ENCODE measurements around the gene BCR.

The BCR gene

GRCh38 chr22:23215294-23216241 is 35.3 kb downstream of the BCR start:
- DNase-seq (ENCODE audit: low spot score): no peak

GRCh38 chr22:23216461-23217170 is 36.3 kb downstream of the BCR start:
- no peak for DNase-seq (ENCODE audit: low spot score)
- FAIRE-seq: no peak

More at GRCh38 chr22:23215294-23216241, 35.3 kb downstream of the BCR start:
- FAIRE-seq: no peak

GRCh38 chr22:23217171-23218052 is 37.1 kb downstream of the BCR start:
- DNase-seq (ENCODE audit: low spot score) (no peak), FAIRE-seq (no peak)

GRCh38 chr22:23218053-23218866 is 38.0 kb downstream of the BCR start:
- DNase-seq (ENCODE audit: low spot score) (no peak), FAIRE-seq (no peak)

- DNase-seq (ENCODE audit: low spot score): no peak
- FAIRE-seq: no peak
These were observed 38.5 kb downstream of the BCR start for GRCh38 chr22:23218867-23219251.

GRCh38 chr22:23219317-23219716 is 39.0 kb downstream of the BCR start:
- DNase-seq (ENCODE audit: low spot score) (no peak), FAIRE-seq (no peak)

GRCh38 chr22:23219822-23220484 is 39.6 kb downstream of the BCR start:
- FAIRE-seq: peak; percentile 16
- DNase-seq (ENCODE audit: low spot score): peak; percentile 69

GRCh38 chr22:23220485-23221350 is 40.4 kb downstream of the BCR start:
- DNase-seq (ENCODE audit: low spot score) (no peak), FAIRE-seq (no peak)

- no peak for DNase-seq (ENCODE audit: low spot score)
- no peak for FAIRE-seq
These were observed 41.1 kb downstream of the BCR start for GRCh38 chr22:23221351-23221804.

GRCh38 chr22:23222033-23222792 is 41.9 kb downstream of the BCR start:
- DNase-seq (ENCODE audit: low spot score) (no peak), FAIRE-seq (no peak)

- DNase-seq (ENCODE audit: low spot score) (no peak), FAIRE-seq (no peak)
These were observed 42.7 kb downstream of the BCR start for GRCh38 chr22:23222793-23223568.

- FAIRE-seq: no peak
- no peak for DNase-seq (ENCODE audit: low spot score)
These were observed 43.4 kb downstream of the BCR start for GRCh38 chr22:23223569-23224317.

- no peak for FAIRE-seq
- no peak for DNase-seq (ENCODE audit: low spot score)
These were observed 44.5 kb downstream of the BCR start for GRCh38 chr22:23224846-23225245.

GRCh38 chr22:23225337-23225723 is 45.0 kb downstream of the BCR start:
- DNase-seq (ENCODE audit: low spot score) (no peak), FAIRE-seq (no peak)

- DNase-seq (ENCODE audit: low spot score): peak; percentile 24
These were observed 45.6 kb downstream of the BCR start for GRCh38 chr22:23225724-23226496.

GRCh38 chr22:23226497-23226850 is 46.2 kb downstream of the BCR start:
- FAIRE-seq (no peak), DNase-seq (ENCODE audit: low spot score) (no peak)

More at GRCh38 chr22:23225724-23226496, 45.6 kb downstream of the BCR start:
- FAIRE-seq: no peak
